Prostate gland (tissue), 2 donors: Measurements from ENCODE around the gene INTS3. TPM values are rescaled to one million over a fixed set of nuclear protein-coding genes. Genes with fewer than 3 reads are reported as not detected.

ENCODE experiments used
- DNase-seq: peaks from one replicate; pipeline ENCODE4 v3.0.0-alpha.2; 2019; ENCODE audit warnings: low spot score
- H3K27ac ChIP-seq, 2 donors: fragments of 200-600 bp; sonication (generic); 2 replicates each; pipeline ENCODE4 v1.5.1; 2017 to 2019
- H3K27me3 ChIP-seq: fragments of 200-600 bp; sonication (generic); replicated peaks from 2 replicates; pipeline ENCODE4 v1.5.1; 2019; ENCODE audit not compliant: insufficient read depth
- H3K36me3 ChIP-seq, 2 donors: fragments of 200-600 bp; sonication (generic); 1 replicate in 1 of 2; 2 replicates in 1 of 2; pipeline versions ENCODE4 v1.5.1 to v1.8.1; 2017 to 2019
- H3K4me1 ChIP-seq: fragments of 200-600 bp; sonication (generic); replicated peaks from 2 replicates; pipeline ENCODE4 v1.5.1; 2019
- H3K4me3 ChIP-seq, 2 donors: fragments of 200-600 bp; sonication (generic); 2 replicates each; pipeline ENCODE4 v1.5.1; 2017 to 2019
- H3K9me3 ChIP-seq: fragments of 200-600 bp; sonication (generic); 2 replicates; pipeline ENCODE4 v1.5.1; 2017
- CTCF ChIP-seq, 4 experiments: fragments of 200-600 bp in 2 of 4; fragments of 450-650 bp in 2 of 4; sonication (generic) in 2 of 4; IDR thresholded peaks; 1 replicate in 3 of 4; 2 replicates in 1 of 4; pipeline ENCODE4 v1.5.1; 2016 to 2019; ENCODE audit warnings: antibody characterized with exemption in 4 of 4, mild to moderate bottlenecking in 2 of 4, moderate library complexity in 2 of 4
- POLR2A ChIP-seq: fragments of 450-650 bp; IDR thresholded peaks from one replicate; pipeline ENCODE4 v1.6.1; 2016; ENCODE audit warnings: antibody characterized with exemption, mild to moderate bottlenecking
- POLR2AphosphoS5 ChIP-seq: sonication (generic); formaldehyde crosslinking; IDR thresholded peaks from one replicate; pipeline ENCODE4 v1.6.1; 2017; ENCODE audit warnings: antibody characterized with exemption
- WGBS: methylation state at CpG from one replicate; pipeline ENCODE4 v1.1.5; 2018; 5-methylcytosine and 5-hydroxymethylcytosine counted together
- intact Hi-C: fragments of 100-400 bp; cut with DNase I; formaldehyde crosslinking; loops from one replicate; pipeline ENCODE4 v1.14.2; 2022
- total RNA-seq, 2 donors: library from RNA; depleted of rRNA; stranded (reverse); fragments of >200 nt; gene quantifications; one replicate each; pipeline ENCODE4 v1.1.0, GENCODE V29; 2016

Gene INTS3
- total RNA-seq, 2 donors from 2014 or later: 26.1 to 70.0 TPM

GRCh38 chr1:153752571-153753195 is 24.8 kb downstream of the INTS3 start:
- H3K9me3 ChIP-seq: no peaks in the 10 kb centered on the region
- no peak overlapping the region for H3K4me3 ChIP-seq
- peaks cover 0 to 2% of the 10 kb centered on the region in 2 donors for H3K36me3 ChIP-seq
- intact Hi-C loops: loop anchor here (5.0 kb wide), 1 partner anchor 180 kb away; no protein-coding TSS in a partner anchor
- 66% methylated on average over 8 of the region's 8 CpGs for WGBS
- H3K27me3 ChIP-seq: no peaks in the 10 kb centered on the region
- peaks cover 13% of the 10 kb centered on the region for H3K4me1 ChIP-seq
- peak overlapping the region in 1 of 2 donors; percentile 42 for H3K27ac ChIP-seq
- DNase-seq: no peak
- no peak for TF ChIP-seq CTCF (IDR thresholded peaks at IDR 0.05)
- no peak for TF ChIP-seq POLR2A
- TF ChIP-seq POLR2AphosphoS5: no peak

GRCh38 chr1:153754266-153754665 is 26.4 kb downstream of the INTS3 start:
- peaks cover 13% of the 10 kb centered on the region for H3K4me1 ChIP-seq
- WGBS: 93% methylated on average over 2 of the region's 2 CpGs
- H3K27me3 ChIP-seq: no peaks in the 10 kb centered on the region
- H3K4me3 ChIP-seq: no peak overlapping the region
- no peak overlapping the region for H3K27ac ChIP-seq
- no peak for DNase-seq
- peaks cover 0 to 2% of the 10 kb centered on the region in 2 donors for H3K36me3 ChIP-seq
- no peaks in the 10 kb centered on the region for H3K9me3 ChIP-seq
- no peak for TF ChIP-seq CTCF (IDR thresholded peaks at IDR 0.05)
- no peak for TF ChIP-seq POLR2A
- TF ChIP-seq POLR2AphosphoS5: no peak
- intact Hi-C loops: loop anchor here (5.0 kb wide), 1 partner anchor 182 kb away; no protein-coding TSS in a partner anchor

- intact Hi-C loops: no loop called here
Measured at GRCh38 chr1:153760440-153760839, 32.6 kb downstream of the INTS3 start.

GRCh38 chr1:153763365-153764225 is 35.7 kb downstream of the INTS3 start:
- TF ChIP-seq POLR2A (no peak), CTCF (IDR thresholded peaks at IDR 0.05) (no peak), POLR2AphosphoS5 (no peak)
- H3K9me3 ChIP-seq: no peaks in the 10 kb centered on the region
- no peak overlapping the region for H3K4me3 ChIP-seq
- intact Hi-C loops: no loop called here
- no peak for DNase-seq
- H3K4me1 ChIP-seq: no peaks in the 10 kb centered on the region
- H3K27me3 ChIP-seq: no peaks in the 10 kb centered on the region
- H3K27ac ChIP-seq: no peak overlapping the region
- 73% methylated on average over 7 of the region's 7 CpGs for whole genome bisulfite sequencing
- peaks cover 0 to 16% of the 10 kb centered on the region in 2 donors for H3K36me3 ChIP-seq

More at GRCh38 chr1:153760440-153760839, 32.6 kb downstream of the INTS3 start:
- Histone ChIP-seq H3K27ac (no peak overlapping the region), H3K27me3 (no peaks in the 10 kb centered on the region), H3K4me3 (no peak overlapping the region), H3K9me3 (no peaks in the 10 kb centered on the region), H3K4me1 (no peaks in the 10 kb centered on the region), H3K36me3 (peaks cover 0 to 5% of the 10 kb centered on the region in 2 donors)
- no peak for TF ChIP-seq POLR2AphosphoS5
- TF ChIP-seq CTCF (IDR thresholded peaks at IDR 0.05): no peak
- no peak for TF ChIP-seq POLR2A
- WGBS: 95% methylated on average over 4 of the region's 4 CpGs
- DNase-seq: no peak
